GM21529 (cell line): ENCODE results near the gene A1BG.

Experiments used
- ATAC-seq: cut with Tn5 transposase; IDR thresholded peaks from one replicate; pipeline ENCODE4 v1.9.1; 2021; ENCODE audit not compliant: unreplicated experiment

The A1BG gene

DNA sequence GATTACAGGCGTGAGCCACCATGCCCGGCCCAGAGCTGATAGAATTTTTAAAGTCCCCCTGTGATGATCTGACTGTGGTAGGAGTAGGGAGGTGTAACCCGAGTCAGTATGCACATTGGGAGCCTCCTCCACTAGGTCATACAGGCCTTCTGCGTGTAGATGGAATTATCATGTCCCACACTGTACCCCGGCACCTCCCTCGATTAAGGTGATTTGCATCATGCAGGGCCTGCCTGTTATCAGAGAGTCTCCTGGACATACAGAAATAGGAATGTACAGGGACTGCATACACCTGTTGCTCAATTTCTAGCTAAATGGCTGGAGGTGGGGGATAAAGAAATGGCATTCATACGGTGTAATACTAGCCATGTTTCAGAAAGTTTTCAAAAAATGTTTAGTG, 49.0 kb downstream of the A1BG start:
- ATAC-seq, result no peak

DNA sequence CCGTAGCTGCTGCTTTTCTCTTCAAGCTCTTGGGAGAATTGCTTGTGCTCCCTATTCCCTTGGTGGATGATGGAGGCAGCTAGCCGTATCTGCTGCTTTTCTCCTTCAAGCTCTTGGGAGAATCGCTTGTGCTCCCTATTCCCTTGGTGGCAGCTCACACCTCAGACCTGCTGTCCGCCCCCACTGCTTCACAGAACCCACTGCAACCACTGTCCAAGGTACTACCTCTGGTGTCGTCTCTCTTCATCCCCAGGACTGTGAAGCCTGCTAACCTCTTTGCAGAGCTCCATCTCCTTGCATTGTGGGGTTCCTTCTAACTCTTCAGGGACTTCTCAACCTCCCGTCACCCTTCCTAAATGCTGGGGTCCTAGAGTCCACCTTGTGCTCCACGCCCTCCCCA, 52.7 kb downstream of the A1BG start:
- ATAC-seq, result no peak

DNA sequence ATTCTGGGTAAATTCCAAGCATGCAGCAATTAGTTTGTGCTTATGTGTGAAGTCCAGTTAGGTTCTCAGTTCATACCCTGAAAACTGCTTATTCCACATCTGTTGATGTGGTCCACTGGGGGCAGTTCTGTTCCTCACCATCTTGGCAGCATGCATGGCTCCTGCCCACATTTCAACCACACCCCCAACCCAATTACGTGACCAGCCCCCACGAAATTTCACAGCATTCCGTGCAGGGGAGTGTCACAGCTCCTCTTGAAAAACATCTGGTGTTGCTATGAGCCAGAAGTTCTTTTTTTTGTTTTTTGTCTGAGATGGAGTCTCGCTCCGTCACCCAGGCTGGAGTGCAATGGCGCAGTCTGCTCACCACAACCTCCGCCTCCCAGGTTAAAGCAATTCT, 57.2 kb downstream of the A1BG start:
- ATAC-seq, result no peak
